ENCODE results near the gene CYP27B1. TPM values are rescaled to one million over a fixed set of nuclear protein-coding genes. Genes with fewer than 3 reads are reported as not detected.
"Not testable (repeated sequence)": the region's sequence is repeated elsewhere in the genome, so short reads cannot be mapped to it uniquely, and the experiment has no call there.

The CYP27B1 gene
- total RNA-seq, 1 donor from 2014 or later, result 4.2 TPM

DNA sequence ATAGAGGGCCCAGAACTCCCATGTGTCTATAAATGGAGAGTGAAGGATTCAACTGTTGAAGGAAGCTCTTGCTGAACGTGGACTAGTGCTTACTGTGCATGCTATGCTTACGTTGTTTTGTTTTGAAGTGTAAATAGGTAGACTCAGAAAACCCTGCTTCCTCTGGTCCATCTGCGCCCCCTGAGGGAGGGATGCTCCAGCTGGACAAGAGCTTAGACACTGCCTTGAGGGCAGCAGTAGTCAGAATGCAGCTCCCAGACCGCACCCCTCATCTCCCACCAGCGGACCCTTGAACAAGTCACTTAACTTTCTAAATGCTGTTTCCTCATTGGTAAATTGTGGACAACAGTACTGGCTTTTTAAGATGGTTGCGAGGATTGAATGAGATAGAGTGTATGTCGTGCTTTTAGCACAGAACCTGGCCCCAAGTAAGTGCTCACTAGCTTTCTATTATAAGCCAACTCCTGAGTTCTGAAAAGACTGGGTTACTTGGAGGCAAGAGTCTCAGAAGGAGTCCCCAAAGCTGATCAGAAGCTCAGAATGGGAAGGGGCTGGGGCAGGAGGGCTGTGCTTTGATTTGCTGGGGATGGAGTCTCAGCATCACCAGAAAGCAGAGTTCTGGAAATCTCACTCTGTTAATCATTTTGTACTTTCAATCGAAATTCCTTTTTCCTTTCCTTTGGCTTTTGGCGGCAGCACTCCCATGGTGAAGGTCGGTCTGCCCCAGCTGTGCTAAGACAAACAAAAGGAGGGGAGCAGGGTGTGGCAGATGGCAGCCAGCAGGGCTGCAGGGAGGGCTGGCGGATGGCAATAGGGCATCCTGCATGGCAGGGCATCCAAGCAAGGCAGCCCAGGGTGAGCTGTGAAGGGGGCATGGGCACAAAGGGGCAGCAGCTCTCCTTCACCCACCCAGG is 43.9 kb downstream of the CYP27B1 start:
- H3K27me3 Mint-ChIP-seq (ENCODE audit: low read depth), result peaks cover 50% of the 10 kb centered on the region
- H3K4me1 Mint-ChIP-seq, result peaks cover 8% of the 10 kb centered on the region
- H3K4me3 Mint-ChIP-seq, result no peak overlapping the region
- TF ChIP-seq, protein P1, sequence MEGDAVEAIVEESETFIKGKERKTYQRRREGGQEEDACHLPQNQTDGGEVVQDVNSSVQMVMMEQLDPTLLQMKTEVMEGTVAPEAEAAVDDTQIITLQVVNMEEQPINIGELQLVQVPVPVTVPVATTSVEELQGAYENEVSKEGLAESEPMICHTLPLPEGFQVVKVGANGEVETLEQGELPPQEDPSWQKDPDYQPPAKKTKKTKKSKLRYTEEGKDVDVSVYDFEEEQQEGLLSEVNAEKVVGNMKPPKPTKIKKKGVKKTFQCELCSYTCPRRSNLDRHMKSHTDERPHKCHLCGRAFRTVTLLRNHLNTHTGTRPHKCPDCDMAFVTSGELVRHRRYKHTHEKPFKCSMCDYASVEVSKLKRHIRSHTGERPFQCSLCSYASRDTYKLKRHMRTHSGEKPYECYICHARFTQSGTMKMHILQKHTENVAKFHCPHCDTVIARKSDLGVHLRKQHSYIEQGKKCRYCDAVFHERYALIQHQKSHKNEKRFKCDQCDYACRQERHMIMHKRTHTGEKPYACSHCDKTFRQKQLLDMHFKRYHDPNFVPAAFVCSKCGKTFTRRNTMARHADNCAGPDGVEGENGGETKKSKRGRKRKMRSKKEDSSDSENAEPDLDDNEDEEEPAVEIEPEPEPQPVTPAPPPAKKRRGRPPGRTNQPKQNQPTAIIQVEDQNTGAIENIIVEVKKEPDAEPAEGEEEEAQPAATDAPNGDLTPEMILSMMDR (conservative IDR thresholded peaks at IDR 0.05), result no peak
- no peak overlapping the region for H3K27ac Mint-ChIP-seq (ENCODE audit: unreplicated experiment)
- DNase-seq (ENCODE audit: low read depth, low spot score), result no peak
- H3K9me3 Mint-ChIP-seq, result no peaks in the 10 kb centered on the region
- peaks cover 10% of the 10 kb centered on the region for H3K36me3 Mint-ChIP-seq (ENCODE audit: low read depth)

DNA sequence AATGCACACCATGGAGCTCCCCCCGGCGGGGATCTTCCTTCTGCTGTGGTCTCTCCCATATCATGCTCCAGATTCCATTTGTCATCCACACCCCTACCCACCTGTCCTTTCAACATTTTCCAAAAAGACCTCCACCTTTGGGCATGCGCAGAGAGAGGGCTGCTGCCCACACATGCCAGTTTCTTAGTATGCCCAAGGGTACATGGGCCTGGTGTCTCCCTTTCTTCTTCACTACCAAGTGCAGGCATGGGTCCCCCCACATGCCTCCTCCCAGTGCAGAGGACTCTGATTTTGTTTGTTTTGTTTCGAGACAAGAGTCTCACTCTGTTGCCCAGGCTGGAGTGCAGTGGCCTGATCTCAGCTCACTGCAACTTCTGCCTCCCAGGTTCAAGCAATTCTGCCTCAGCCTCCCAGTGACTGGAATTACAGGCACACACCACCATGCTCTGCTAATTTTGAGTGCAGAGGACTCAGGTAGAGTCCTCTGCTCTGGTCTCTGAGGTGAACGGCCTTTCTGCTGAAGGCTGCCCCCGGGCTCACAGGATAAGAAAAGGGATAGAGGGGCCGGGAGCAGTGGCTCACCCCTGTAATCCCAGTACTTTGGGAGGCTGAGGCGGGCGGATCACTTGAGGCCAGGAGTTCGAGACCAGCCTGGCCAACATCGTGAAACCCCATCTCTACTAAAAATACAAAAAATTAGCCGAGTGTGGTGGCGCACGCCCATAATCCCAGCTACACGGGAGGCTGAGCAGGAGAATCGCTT is 44.9 kb downstream of the CYP27B1 start:
- DNase-seq (ENCODE audit: low read depth, low spot score); H3K27ac Mint-ChIP-seq (ENCODE audit: unreplicated experiment); H3K9me3 Mint-ChIP-seq; H3K4me1 Mint-ChIP-seq; H3K4me3 Mint-ChIP-seq: not testable (repeated sequence)
- Mint-ChIP-seq H3K36me3 (ENCODE audit: low read depth) (peaks cover 11% of the 10 kb centered on the region), H3K27me3 (ENCODE audit: low read depth) (peaks cover 41% of the 10 kb centered on the region)

DNA sequence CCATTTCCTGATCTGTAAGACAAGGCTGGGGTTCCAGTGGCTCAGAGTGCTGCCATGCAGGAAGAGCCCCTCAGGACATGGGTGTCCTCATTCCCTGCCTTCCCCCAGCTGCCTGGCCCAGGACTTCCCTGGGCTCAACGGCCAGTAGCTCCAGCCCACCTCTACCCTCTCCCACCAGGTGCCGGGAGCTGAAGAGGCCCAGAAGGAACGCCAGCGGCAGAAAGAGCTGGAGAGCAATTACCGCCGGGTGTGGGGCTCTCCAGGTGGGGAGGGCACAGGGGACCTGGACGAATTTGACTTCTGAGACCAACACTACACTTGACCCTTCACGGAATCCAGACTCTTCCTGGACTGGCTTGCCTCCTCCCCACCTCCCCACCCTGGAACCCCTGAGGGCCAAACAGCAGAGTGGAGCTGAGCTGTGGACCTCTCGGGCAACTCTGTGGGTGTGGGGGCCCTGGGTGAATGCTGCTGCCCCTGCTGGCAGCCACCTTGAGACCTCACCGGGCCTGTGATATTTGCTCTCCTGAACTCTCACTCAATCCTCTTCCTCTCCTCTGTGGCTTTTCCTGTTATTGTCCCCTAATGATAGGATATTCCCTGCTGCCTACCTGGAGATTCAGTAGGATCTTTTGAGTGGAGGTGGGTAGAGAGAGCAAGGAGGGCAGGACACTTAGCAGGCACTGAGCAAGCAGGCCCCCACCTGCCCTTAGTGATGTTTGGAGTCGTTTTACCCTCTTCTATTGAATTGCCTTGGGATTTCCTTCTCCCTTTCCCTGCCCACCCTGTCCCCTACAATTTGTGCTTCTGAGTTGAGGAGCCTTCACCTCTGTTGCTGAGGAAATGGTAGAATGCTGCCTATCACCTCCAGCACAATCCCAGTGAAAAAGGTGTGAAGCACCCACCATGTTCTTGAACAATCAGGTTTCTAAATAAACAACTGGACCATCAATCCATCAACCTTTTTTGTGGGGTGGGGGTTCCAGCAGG is 46.0 kb downstream of the CYP27B1 start:
- Mint-ChIP-seq H3K4me3 (no peak overlapping the region), H3K27me3 (ENCODE audit: low read depth) (peaks cover 31% of the 10 kb centered on the region), H3K27ac (ENCODE audit: unreplicated experiment) (peak overlapping the region; percentile 6), H3K4me1 (peaks cover under 1% of the 10 kb centered on the region), H3K36me3 (ENCODE audit: low read depth) (peaks cover 12% of the 10 kb centered on the region), H3K9me3 (no peaks in the 10 kb centered on the region)
- no peak for DNase-seq (ENCODE audit: low read depth, low spot score)
- TF ChIP-seq, protein P1 (conservative IDR thresholded peaks at IDR 0.05), result no peak

DNA sequence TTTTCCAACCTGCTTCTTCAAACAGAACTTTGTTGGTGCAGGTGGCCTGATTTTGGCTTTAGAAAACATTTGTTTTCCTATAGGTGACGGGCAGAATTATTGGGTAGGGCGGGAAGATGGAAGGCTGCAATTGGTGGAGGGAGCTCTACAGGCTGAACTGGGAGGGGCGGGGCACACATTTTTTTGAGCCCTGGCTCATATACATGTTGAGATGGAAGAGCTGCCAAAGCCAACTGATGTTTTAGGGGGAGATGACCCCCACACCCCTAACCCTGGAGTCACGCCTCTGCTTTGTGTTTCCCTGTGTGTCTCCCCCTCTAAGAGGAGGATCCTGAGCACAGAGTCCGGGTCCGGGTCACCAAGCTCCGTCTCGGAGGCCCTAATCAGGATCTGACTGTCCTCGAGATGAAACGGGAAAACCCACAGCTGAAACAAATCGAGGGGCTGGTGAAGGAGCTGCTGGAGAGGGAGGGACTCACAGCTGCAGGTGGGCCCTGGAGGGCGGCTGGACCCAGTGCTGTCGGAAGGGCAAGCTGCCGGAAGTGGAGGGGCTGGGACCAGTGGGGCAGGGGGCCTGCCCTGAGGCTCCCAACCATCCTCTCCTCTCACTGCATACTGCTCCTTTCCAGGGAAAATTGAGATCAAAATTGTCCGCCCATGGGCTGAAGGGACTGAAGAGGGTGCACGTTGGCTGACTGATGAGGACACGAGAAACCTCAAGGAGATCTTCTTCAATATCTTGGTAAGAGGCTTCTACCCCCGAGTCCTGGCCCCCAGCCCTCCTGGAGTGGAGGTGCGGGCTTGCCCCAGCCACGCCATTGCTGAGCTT is 46.9 kb downstream of the CYP27B1 start:
- DNase-seq (ENCODE audit: low read depth, low spot score), result no peak
- H3K4me1 Mint-ChIP-seq, result no peaks in the 10 kb centered on the region
- peaks cover 15% of the 10 kb centered on the region for H3K36me3 Mint-ChIP-seq (ENCODE audit: low read depth)
- no peak overlapping the region for H3K27ac Mint-ChIP-seq (ENCODE audit: unreplicated experiment)
- peaks cover 24% of the 10 kb centered on the region for H3K27me3 Mint-ChIP-seq (ENCODE audit: low read depth)
- TF ChIP-seq, protein P1 (conservative IDR thresholded peaks at IDR 0.05), result no peak
- H3K9me3 Mint-ChIP-seq, result no peaks in the 10 kb centered on the region
- H3K4me3 Mint-ChIP-seq, result no peak overlapping the region

All from neural crest cell (in vitro differentiated cells).